Suprapubic skin (tissue), 4 donors: Measurements from ENCODE around the gene ANGEL1. TPM values are rescaled to one million over a fixed set of nuclear protein-coding genes. Genes with fewer than 3 reads are reported as not detected.

Source experiments
- DNase-seq, 2 donors: peaks; one replicate each; pipeline ENCODE4 v3.0.0-alpha.2; 2019; ENCODE audit warnings: low spot score in 2 of 2
- H3K27ac ChIP-seq: fragments of 200-600 bp; sonication (generic); one replicate; pipeline ENCODE4 v1.5.1; 2019
- H3K27me3 ChIP-seq: fragments of 200-600 bp; sonication (generic); one replicate; pipeline ENCODE4 v1.5.1; 2019
- H3K36me3 ChIP-seq: fragments of 200-600 bp; sonication (generic); one replicate; pipeline ENCODE4 v1.5.1; 2019
- H3K4me1 ChIP-seq: fragments of 200-600 bp; sonication (generic); one replicate; pipeline ENCODE4 v1.5.1; 2019
- H3K4me3 ChIP-seq: fragments of 200-600 bp; sonication (generic); one replicate; pipeline ENCODE4 v1.5.1; 2019; ENCODE audit warnings: mild to moderate bottlenecking
- H3K9me3 ChIP-seq: fragments of 200-600 bp; sonication (generic); one replicate; pipeline ENCODE4 v1.5.1; 2019
- EP300 ChIP-seq: sonication (generic); formaldehyde crosslinking; IDR thresholded peaks from one replicate; pipeline ENCODE4 v1.6.1; 2017; ENCODE audit warnings: antibody characterized with exemption
- POLR2A ChIP-seq, 2 donors: fragments of 450-650 bp; IDR thresholded peaks; one replicate each; pipeline ENCODE4 v1.6.1; 2017; ENCODE audit warnings: antibody characterized with exemption in 2 of 2, mild to moderate bottlenecking in 2 of 2, moderate library complexity in 2 of 2
- POLR2AphosphoS5 ChIP-seq, 3 donors: sonication (generic); formaldehyde crosslinking; IDR thresholded peaks; one replicate each; pipeline ENCODE4 v1.6.1; 2017; ENCODE audit warnings: antibody characterized with exemption in 3 of 3
- WGBS: methylation state at CpG from one replicate; pipeline ENCODE4 v1.1.5; 2018; 5-methylcytosine and 5-hydroxymethylcytosine counted together
- total RNA-seq, 4 donors: library from RNA; depleted of rRNA; stranded (reverse); fragments of >200 nt; gene quantifications; one replicate each; pipeline ENCODE4 v1.1.0, GENCODE V29; 2016
- TF ChIP-seq, protein P1 (sequence below), 2 donors: fragments of 200-600 bp in 1 of 2; fragments of 450-650 bp in 1 of 2; sonication (generic) in 1 of 2; IDR thresholded peaks; one replicate each; pipeline ENCODE4 v1.5.1; 2016 to 2019; ENCODE audit warnings: antibody characterized with exemption in 2 of 2, mild to moderate bottlenecking in 1 of 2, moderate library complexity in 1 of 2

ANGEL1 gene
- total RNA-seq, 4 donors from 2014 or later = 17.1 to 25.8 (median 21.9) TPM

DNA sequence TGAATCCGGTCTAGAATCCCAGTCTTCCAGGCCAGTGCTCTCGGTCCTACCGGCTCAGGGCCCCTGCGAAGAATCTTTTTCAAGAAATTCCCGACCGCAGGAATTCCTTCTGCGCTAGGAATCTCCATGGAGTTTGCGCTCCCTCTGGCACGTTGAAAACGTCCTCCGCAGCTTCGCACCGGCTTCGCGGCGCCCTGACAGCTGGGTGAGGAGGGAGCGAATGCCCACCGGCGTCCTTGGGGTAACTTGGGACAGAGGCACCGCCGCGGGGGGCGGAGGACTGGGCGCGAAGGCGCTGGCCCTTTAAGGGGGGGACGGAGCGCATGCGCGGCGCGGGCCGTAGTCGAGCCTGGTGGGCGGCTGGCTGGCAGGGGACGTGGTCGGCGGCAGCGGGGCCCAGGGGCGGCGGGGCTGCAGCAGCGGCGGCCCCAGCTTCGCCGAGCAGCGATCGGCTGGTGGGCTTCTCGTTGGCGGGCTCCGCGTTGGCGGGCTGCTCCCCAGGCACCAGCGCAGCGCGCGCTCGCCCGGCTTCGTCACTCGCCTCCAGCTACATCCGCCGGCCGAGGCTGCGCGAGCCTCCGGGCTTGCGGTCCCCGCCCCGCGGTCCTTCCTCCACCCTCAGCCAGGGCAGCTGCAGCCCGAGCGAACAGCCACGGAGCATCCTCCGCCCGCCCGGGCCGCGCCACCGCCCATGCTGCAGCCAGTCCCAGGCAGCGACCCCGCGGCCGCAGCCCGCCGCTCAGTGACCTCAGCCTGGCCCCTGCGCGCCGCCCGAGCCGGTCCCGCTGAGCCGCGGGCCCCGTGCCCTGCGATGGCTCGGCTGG lies 51.3 kb downstream of the ANGEL1 start, which contains the start of gene VASH1:
VASH1 (plus strand) TSS at position 333 of the 824 bp plus-strand sequence. CDS start 1,354 bp downstream, outside the sequence.
- no peaks in the 10 kb centered on the region for H3K36me3 ChIP-seq
- H3K9me3 ChIP-seq = no peaks in the 10 kb centered on the region
- WGBS = 3% methylated on average over 19 of the region's 96 CpGs
- peak within 1 kb of the TSS; percentile 87 for H3K4me3 ChIP-seq
- peak within 1 kb of the TSS; percentile 63 for H3K27ac ChIP-seq
- H3K4me1 ChIP-seq = peaks cover 31% of the 10 kb centered on the region
- peaks cover 27% of the 10 kb centered on the region for H3K27me3 ChIP-seq
- TF ChIP-seq POLR2AphosphoS5 (IDR thresholded peaks at IDR 0.05) (no peak), POLR2A (IDR thresholded peaks at IDR 0.05) (no peak), EP300 (no peak)
- TF ChIP-seq, protein P1, sequence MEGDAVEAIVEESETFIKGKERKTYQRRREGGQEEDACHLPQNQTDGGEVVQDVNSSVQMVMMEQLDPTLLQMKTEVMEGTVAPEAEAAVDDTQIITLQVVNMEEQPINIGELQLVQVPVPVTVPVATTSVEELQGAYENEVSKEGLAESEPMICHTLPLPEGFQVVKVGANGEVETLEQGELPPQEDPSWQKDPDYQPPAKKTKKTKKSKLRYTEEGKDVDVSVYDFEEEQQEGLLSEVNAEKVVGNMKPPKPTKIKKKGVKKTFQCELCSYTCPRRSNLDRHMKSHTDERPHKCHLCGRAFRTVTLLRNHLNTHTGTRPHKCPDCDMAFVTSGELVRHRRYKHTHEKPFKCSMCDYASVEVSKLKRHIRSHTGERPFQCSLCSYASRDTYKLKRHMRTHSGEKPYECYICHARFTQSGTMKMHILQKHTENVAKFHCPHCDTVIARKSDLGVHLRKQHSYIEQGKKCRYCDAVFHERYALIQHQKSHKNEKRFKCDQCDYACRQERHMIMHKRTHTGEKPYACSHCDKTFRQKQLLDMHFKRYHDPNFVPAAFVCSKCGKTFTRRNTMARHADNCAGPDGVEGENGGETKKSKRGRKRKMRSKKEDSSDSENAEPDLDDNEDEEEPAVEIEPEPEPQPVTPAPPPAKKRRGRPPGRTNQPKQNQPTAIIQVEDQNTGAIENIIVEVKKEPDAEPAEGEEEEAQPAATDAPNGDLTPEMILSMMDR (IDR thresholded peaks at IDR 0.05) = no peak
- peak in 1 of 2 donors; percentile 81 for DNase-seq

DNA sequence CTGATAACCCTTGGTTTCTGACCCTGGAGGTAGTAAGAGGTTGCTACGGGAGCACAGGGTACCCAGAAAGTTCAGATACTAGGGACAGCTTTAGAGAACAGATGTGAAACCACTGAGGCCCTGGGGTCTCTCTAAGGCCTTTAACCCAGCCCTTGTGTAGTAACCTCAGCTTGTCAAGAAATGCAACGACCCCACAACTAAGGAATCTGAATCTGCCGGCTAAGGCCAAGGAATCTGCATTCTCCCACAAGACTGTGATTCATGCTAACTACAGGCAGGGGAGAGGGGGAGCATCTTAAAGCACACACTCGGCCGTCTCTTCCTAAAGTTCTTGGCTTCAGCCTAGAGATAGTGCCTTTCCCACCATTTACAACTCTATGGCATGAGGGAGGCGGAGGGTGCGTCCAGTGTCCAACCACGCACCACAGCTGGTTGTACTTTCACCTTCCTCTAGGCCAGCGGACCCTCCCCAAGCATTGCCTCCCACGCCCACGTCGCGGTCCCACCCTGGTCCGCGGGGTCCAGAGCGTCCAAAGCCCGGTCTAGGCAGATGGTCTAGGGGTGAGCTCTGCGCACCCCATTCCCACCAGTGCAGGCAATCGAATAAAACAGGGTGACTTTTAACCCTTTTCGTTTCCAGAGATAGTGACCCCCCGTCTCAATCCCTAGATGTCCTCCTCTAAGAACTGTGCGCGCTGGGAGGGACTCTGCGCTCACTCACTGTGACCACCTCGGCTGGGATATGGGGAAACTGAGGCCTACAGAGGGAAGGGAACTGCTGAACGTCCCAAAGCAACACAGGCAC lies 52.1 kb downstream of the ANGEL1 start:
- Histone ChIP-seq H3K9me3 (no peaks in the 10 kb centered on the region), H3K4me1 (peaks cover 31% of the 10 kb centered on the region), H3K4me3 (peak overlapping the region; percentile 87), H3K27ac (no peak overlapping the region), H3K36me3 (no peaks in the 10 kb centered on the region), H3K27me3 (peaks cover 27% of the 10 kb centered on the region)
- 50% methylated on average over 24 of the region's 26 CpGs for WGBS
- TF ChIP-seq EP300 (no peak), POLR2AphosphoS5 (IDR thresholded peaks at IDR 0.05) (no peak), POLR2A (IDR thresholded peaks at IDR 0.05) (no peak)
- TF ChIP-seq, protein P1 (IDR thresholded peaks at IDR 0.05) = no peak
- DNase-seq = peak in 1 of 2 donors; percentile 70

DNA sequence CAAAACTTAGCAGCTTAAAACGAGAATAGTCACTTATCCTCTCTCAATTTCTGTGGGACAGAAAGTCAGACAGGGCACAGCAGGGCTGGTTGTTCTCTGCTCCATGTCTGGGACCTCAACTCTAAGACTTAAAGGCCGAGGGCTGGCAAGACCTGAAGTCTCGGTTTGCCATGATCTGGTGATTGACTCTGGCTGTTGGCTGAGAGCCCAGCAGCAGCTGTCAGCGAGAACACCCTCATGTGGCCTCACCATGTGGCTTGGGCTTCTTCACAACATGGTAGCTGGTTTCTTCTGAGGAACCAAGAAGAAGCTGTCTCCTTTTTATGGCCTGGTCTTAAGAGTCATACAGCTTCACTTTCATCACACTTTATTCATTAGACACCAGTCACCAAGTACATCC lies 53.1 kb downstream of the ANGEL1 start:
- Histone ChIP-seq H3K27ac (no peak overlapping the region), H3K36me3 (no peaks in the 10 kb centered on the region), H3K4me1 (peaks cover 29% of the 10 kb centered on the region), H3K9me3 (no peaks in the 10 kb centered on the region), H3K4me3 (no peak overlapping the region), H3K27me3 (peaks cover 27% of the 10 kb centered on the region)
- DNase-seq = peak in 1 of 2 donors; percentile 54
- 67% methylated on average over 4 of the region's 4 CpGs for WGBS
- TF ChIP-seq POLR2AphosphoS5 (IDR thresholded peaks at IDR 0.05) (no peak), EP300 (no peak), POLR2A (IDR thresholded peaks at IDR 0.05) (no peak)
- TF ChIP-seq, protein P1 (IDR thresholded peaks at IDR 0.05) = no peak

DNA sequence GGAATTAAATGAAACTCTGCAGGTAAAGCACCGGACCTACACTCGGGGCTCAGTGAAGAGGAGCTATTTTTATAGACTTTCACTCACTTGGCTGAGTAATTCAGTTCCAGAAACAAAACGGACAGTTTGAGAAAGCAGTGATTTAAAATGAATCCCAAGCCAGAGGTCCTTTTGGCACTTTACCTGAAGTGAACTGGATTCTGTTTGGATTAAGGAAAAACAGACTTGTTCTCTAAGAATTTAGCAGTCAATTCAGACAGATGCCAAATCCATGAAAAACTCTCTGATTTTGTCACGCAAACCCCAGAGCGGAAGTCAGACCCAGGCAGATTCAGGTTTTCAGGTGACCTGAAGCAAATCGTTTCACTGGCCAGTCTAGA lies 56.3 kb downstream of the ANGEL1 start:
- Histone ChIP-seq H3K9me3 (no peaks in the 10 kb centered on the region), H3K36me3 (no peaks in the 10 kb centered on the region), H3K4me3 (no peak overlapping the region), H3K27ac (no peak overlapping the region), H3K27me3 (peaks cover 10% of the 10 kb centered on the region), H3K4me1 (peaks cover 9% of the 10 kb centered on the region)
- WGBS = 77% methylated on average over 6 of the region's 6 CpGs
- TF ChIP-seq POLR2AphosphoS5 (IDR thresholded peaks at IDR 0.05) = no peak
- TF ChIP-seq EP300 = no peak
- no peak for TF ChIP-seq POLR2A (IDR thresholded peaks at IDR 0.05)
- TF ChIP-seq, protein P1 (IDR thresholded peaks at IDR 0.05) = no peak
- no peak for DNase-seq
